H1 (cell line): ENCODE measurements around the gene TSPAN33. TPM values are rescaled to one million over a fixed set of nuclear protein-coding genes. Genes with fewer than 3 reads are reported as not detected.

ENCODE experiments used
- BACH1 ChIP-seq: IDR thresholded peaks from 2 replicates; pipeline ENCODE4 v1.6.1; 2012; ENCODE audit warnings: low read length, improper control_type of control experiment
- NANOG ChIP-seq: IDR thresholded peaks from 2 replicates; pipeline ENCODE4 v1.6.1; 2011; ENCODE audit warnings: low read length, low read depth, mild to moderate bottlenecking, inconsistent platforms; ENCODE audit not compliant: insufficient read depth, poor library complexity, severe bottlenecking
- POLR2A ChIP-seq, 2 experiments: IDR thresholded peaks; 1 replicate in 1 of 2; 2 replicates in 1 of 2; pipeline ENCODE4 v1.6.1; 2011; ENCODE audit warnings: low read depth in 2 of 2, low read length in 2 of 2, mild to moderate bottlenecking in 2 of 2; ENCODE audit errors: control extremely low read depth in 1 of 2
- TBP ChIP-seq: IDR thresholded peaks from 2 replicates; pipeline ENCODE4 v1.6.1; 2011; ENCODE audit warnings: low read depth, low read length, improper control_type of control experiment
- TEAD4 ChIP-seq: IDR thresholded peaks from 2 replicates; pipeline ENCODE4 v1.6.1; 2012; ENCODE audit warnings: low read depth, low read length, inconsistent platforms, mixed read lengths
- polyA plus RNA-seq, 7 experiments: library from polyadenylated mRNA; depleted of rRNA in 3 of 7; stranded (reverse) in 5 of 7; unstranded in 2 of 7; fragments of >200 nt in 5 of 7; fragments of 200-250 nt in 2 of 7; gene quantifications; 1 replicate in 5 of 7; 2 replicates in 1 of 7; 4 replicates in 1 of 7; pipeline versions ENCODE4 v1.2.1 to v1.2.3, GENCODE V29; 2011 to 2013; ENCODE audit warnings: missing spikeins in 2 of 7, mixed read lengths in 2 of 7
- total RNA-seq: library from RNA; stranded (reverse); fragmentation: NEBNext Ultra II Directional; extraction: Animal tissue kit (Norgen Biotek cat#: 25700); gene quantifications from 2 replicates; pipeline ENCODE4 v1.2.1, GENCODE V29; 2021
- TF ChIP-seq, protein P1 (sequence below): fragments of 300-600 bp; sonication (generic); IDR thresholded peaks from 2 replicates; pipeline ENCODE4 v1.7.1; 2012; ENCODE audit warnings: low read length, moderate library complexity, mild to moderate bottlenecking, inconsistent platforms; ENCODE audit not compliant: insufficient replicate concordance

Gene TSPAN33
- total and polyA plus RNA-seq, 2 of the 8 experiments (the other 6 are each of a cell fraction or from before 2014, with no cell fraction given) = 42.8 to 47.1 TPM

DNA sequence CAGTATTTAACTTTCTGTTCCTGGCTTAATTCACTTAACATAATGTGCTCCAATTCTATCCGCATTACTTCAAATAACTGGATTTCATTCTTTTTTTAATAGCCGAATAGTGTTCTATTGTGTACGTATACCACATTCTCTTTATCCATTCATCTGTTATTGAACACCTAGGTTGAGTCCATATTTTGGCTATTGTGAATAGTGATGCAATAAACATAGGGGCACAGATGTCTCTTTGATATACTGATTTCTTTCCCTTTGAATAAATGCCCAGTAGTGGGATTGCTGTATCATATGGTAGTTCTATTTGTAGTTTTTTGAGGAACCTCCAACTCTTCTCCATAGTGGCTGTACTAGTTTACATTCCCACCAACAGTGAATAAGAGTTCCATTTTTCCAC lies 25.5 kb upstream of the TSPAN33 start (continued):
- TF ChIP-seq, protein P1, sequence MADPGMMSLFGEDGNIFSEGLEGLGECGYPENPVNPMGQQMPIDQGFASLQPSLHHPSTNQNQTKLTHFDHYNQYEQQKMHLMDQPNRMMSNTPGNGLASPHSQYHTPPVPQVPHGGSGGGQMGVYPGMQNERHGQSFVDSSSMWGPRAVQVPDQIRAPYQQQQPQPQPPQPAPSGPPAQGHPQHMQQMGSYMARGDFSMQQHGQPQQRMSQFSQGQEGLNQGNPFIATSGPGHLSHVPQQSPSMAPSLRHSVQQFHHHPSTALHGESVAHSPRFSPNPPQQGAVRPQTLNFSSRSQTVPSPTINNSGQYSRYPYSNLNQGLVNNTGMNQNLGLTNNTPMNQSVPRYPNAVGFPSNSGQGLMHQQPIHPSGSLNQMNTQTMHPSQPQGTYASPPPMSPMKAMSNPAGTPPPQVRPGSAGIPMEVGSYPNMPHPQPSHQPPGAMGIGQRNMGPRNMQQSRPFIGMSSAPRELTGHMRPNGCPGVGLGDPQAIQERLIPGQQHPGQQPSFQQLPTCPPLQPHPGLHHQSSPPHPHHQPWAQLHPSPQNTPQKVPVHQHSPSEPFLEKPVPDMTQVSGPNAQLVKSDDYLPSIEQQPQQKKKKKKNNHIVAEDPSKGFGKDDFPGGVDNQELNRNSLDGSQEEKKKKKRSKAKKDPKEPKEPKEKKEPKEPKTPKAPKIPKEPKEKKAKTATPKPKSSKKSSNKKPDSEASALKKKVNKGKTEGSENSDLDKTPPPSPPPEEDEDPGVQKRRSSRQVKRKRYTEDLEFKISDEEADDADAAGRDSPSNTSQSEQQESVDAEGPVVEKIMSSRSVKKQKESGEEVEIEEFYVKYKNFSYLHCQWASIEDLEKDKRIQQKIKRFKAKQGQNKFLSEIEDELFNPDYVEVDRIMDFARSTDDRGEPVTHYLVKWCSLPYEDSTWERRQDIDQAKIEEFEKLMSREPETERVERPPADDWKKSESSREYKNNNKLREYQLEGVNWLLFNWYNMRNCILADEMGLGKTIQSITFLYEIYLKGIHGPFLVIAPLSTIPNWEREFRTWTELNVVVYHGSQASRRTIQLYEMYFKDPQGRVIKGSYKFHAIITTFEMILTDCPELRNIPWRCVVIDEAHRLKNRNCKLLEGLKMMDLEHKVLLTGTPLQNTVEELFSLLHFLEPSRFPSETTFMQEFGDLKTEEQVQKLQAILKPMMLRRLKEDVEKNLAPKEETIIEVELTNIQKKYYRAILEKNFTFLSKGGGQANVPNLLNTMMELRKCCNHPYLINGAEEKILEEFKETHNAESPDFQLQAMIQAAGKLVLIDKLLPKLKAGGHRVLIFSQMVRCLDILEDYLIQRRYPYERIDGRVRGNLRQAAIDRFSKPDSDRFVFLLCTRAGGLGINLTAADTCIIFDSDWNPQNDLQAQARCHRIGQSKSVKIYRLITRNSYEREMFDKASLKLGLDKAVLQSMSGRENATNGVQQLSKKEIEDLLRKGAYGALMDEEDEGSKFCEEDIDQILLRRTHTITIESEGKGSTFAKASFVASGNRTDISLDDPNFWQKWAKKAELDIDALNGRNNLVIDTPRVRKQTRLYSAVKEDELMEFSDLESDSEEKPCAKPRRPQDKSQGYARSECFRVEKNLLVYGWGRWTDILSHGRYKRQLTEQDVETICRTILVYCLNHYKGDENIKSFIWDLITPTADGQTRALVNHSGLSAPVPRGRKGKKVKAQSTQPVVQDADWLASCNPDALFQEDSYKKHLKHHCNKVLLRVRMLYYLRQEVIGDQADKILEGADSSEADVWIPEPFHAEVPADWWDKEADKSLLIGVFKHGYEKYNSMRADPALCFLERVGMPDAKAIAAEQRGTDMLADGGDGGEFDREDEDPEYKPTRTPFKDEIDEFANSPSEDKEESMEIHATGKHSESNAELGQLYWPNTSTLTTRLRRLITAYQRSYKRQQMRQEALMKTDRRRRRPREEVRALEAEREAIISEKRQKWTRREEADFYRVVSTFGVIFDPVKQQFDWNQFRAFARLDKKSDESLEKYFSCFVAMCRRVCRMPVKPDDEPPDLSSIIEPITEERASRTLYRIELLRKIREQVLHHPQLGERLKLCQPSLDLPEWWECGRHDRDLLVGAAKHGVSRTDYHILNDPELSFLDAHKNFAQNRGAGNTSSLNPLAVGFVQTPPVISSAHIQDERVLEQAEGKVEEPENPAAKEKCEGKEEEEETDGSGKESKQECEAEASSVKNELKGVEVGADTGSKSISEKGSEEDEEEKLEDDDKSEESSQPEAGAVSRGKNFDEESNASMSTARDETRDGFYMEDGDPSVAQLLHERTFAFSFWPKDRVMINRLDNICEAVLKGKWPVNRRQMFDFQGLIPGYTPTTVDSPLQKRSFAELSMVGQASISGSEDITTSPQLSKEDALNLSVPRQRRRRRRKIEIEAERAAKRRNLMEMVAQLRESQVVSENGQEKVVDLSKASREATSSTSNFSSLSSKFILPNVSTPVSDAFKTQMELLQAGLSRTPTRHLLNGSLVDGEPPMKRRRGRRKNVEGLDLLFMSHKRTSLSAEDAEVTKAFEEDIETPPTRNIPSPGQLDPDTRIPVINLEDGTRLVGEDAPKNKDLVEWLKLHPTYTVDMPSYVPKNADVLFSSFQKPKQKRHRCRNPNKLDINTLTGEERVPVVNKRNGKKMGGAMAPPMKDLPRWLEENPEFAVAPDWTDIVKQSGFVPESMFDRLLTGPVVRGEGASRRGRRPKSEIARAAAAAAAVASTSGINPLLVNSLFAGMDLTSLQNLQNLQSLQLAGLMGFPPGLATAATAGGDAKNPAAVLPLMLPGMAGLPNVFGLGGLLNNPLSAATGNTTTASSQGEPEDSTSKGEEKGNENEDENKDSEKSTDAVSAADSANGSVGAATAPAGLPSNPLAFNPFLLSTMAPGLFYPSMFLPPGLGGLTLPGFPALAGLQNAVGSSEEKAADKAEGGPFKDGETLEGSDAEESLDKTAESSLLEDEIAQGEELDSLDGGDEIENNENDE = no peak
- no peak for TF ChIP-seq TBP
- TF ChIP-seq NANOG = no peak
- no peak for TF ChIP-seq POLR2A (IDR thresholded peaks at IDR 0.05; ENCODE audit: control extremely low read depth in 1 of 2, low read depth in 2 of 2, low read length in 2 of 2)
- TF ChIP-seq BACH1 = no peak
- TF ChIP-seq TEAD4 = no peak
- TF ChIP-seq, all 59 proteins: peak for 0
